B cell (primary cell): ENCODE data around the gene SLC12A1. TPM values are rescaled to one million over a fixed set of nuclear protein-coding genes. Genes with fewer than 3 reads are reported as not detected.
A peak's percentile ranks its signal among the peaks of the same experiment; 100 is the strongest.

Experiments
- ATAC-seq: fragments of 200-7000 bp; cut with Tn5 transposase; one replicate; pipeline ENCODE4 v1.10.0; 2021; ENCODE audit warnings: low read depth, mild to moderate bottlenecking, moderate number of reproducible peaks, moderate library complexity
- CTCF ChIA-PET: fragments of 350-600 bp; sonication (Branson Sonifier 250); formaldehyde crosslinking; loops from one replicate; lab custom pipeline; 2021; ENCODE audit warnings: antibody characterized with exemption, inconsistent platforms; lab: Charles Lee
- POLR2A ChIA-PET: fragments of 350-600 bp; sonication (Branson Sonifier 250); formaldehyde crosslinking; loops from one replicate; lab custom pipeline; 2021; ENCODE audit warnings: antibody characterized with exemption; lab: Charles Lee
- DNase-seq: peaks from one replicate; pipeline ENCODE4 v3.0.0; 2013
- H2AFZ ChIP-seq: 2 replicates; pipeline ENCODE4 v1.6.1; 2012; ENCODE audit warnings: mild to moderate bottlenecking, low read depth, low read length; ENCODE audit not compliant: insufficient read depth, poor library complexity, severe bottlenecking
- H3K27ac ChIP-seq, 2 donors: 1 replicate in 1 of 2; 2 replicates in 1 of 2; pipeline ENCODE4 v1.5.1; 2012 to 2013; ENCODE audit warnings: low read length in 2 of 2, mild to moderate bottlenecking in 2 of 2, moderate library complexity in 1 of 2
- H3K27me3 ChIP-seq, 4 experiments: fragments of 200-600 bp in 1 of 4; sonication (generic) in 1 of 4; replicated peaks in 1 of 4; 1 replicate in 2 of 4; 2 replicates in 2 of 4; pipeline versions ENCODE4 v1.6.1 to v1.7.0; 2013 to 2016; ENCODE audit warnings: low read length in 3 of 4, mild to moderate bottlenecking in 2 of 4, mixed read lengths in 1 of 4, moderate library complexity in 1 of 4; ENCODE audit not compliant: insufficient read depth in 4 of 4, control insufficient read depth in 3 of 4; ENCODE audit errors: control extremely low read depth in 1 of 4
- H3K36me3 ChIP-seq, 2 experiments: replicated peaks in 1 of 2; 1 replicate in 1 of 2; 2 replicates in 1 of 2; pipeline versions ENCODE4 v1.6.1 to v1.7.1; 2013; ENCODE audit warnings: low read length in 1 of 2; ENCODE audit not compliant: insufficient read depth in 2 of 2, control insufficient read depth in 1 of 2; ENCODE audit errors: control extremely low read depth in 1 of 2, extremely low read depth in 1 of 2
- H3K4me1 ChIP-seq, 2 donors: fragments of 200-600 bp in 1 of 2; sonication (generic) in 1 of 2; 1 replicate in 1 of 2; 2 replicates in 1 of 2; pipeline versions ENCODE4 v1.5.1 to v1.6.1; 2013 to 2017; ENCODE audit warnings: low read length in 2 of 2; ENCODE audit not compliant: control insufficient read depth in 2 of 2, insufficient read depth in 2 of 2
- H3K4me2 ChIP-seq: replicated peaks from 2 replicates; pipeline ENCODE3; 2012; ENCODE audit warnings: mild to moderate bottlenecking, low read depth, low read length; ENCODE audit not compliant: poor library complexity, severe bottlenecking
- H3K4me3 ChIP-seq, 5 experiments: fragments of 200-600 bp in 1 of 5; sonication (generic) in 1 of 5; 1 replicate in 3 of 5; 2 replicates in 2 of 5; pipeline versions ENCODE4 v1.5.1 to v1.7.0; 2011 to 2016; ENCODE audit warnings: low read length in 4 of 5, mild to moderate bottlenecking in 4 of 5, low read depth in 2 of 5, control low read depth in 1 of 5, moderate library complexity in 1 of 5; ENCODE audit not compliant: insufficient read depth in 1 of 5; ENCODE audit errors: control extremely low read depth in 1 of 5, extremely low read depth in 1 of 5
- H3K79me2 ChIP-seq: fragments of 200-600 bp; sonication (generic); one replicate; pipeline ENCODE4 v1.6.0; 2016; ENCODE audit warnings: low read length; ENCODE audit not compliant: control insufficient read depth, insufficient read depth
- H3K9ac ChIP-seq: fragments of 200-600 bp; sonication (generic); 2 replicates; pipeline ENCODE4 v1.6.1; 2017; ENCODE audit warnings: mild to moderate bottlenecking, low read length, moderate library complexity
- H3K9me3 ChIP-seq, 3 donors: one replicate each; pipeline versions ENCODE4 v1.6.1 to v1.7.1; 2013; ENCODE audit warnings: low read length in 2 of 3; ENCODE audit not compliant: control insufficient read depth in 2 of 3, insufficient read depth in 1 of 3; ENCODE audit errors: control extremely low read depth in 1 of 3
- H4K20me1 ChIP-seq: 2 replicates; pipeline ENCODE4 v1.6.0; 2012; ENCODE audit warnings: mild to moderate bottlenecking, low read length; ENCODE audit not compliant: insufficient read depth, control insufficient read depth, poor library complexity, severe bottlenecking
- H3K27ac Mint-ChIP-seq: one replicate; pipeline ENCODE4 v1.8.0; 2021; ENCODE audit warnings: mixed read lengths
- H3K27me3 Mint-ChIP-seq: one replicate; pipeline ENCODE4 v1.8.0; 2021; ENCODE audit warnings: mixed read lengths
- H3K4me1 Mint-ChIP-seq: one replicate; pipeline ENCODE4 v1.8.0; 2021; ENCODE audit warnings: mixed read lengths
- H3K4me3 Mint-ChIP-seq: one replicate; pipeline ENCODE4 v1.8.0; 2021; ENCODE audit warnings: mixed read lengths
- H3K9me3 Mint-ChIP-seq: one replicate; pipeline ENCODE4 v1.8.0; 2022; ENCODE audit warnings: mixed read lengths; ENCODE audit not compliant: insufficient read depth
- CTCF ChIP-seq: fragments of 200-600 bp; IDR thresholded peaks from one replicate; pipeline ENCODE4 v1.8.0; 2022; ENCODE audit warnings: antibody characterized with exemption, mild to moderate bottlenecking
- EZH2 ChIP-seq: IDR thresholded peaks from 2 replicates; pipeline ENCODE4 v1.6.1; 2012; ENCODE audit warnings: borderline replicate concordance, low read depth, mild to moderate bottlenecking, moderate library complexity, low read length; ENCODE audit not compliant: insufficient read depth, poor library complexity, severe bottlenecking
- WGBS: methylation state at CpG from one replicate; pipeline ENCODE4 v1.1.5; 2013; ENCODE audit warnings: missing lambda C conversion rate; ENCODE audit not compliant: insufficient coverage; 5-methylcytosine and 5-hydroxymethylcytosine counted together
- intact Hi-C: fragments of 100-400 bp; cut with micrococcal nuclease; formaldehyde crosslinking; loops from one replicate; pipeline ENCODE4 v1.10.0; 2022
- polyA plus RNA-seq: library from polyadenylated mRNA; depleted of rRNA; stranded (reverse); fragments of >200 nt; gene quantifications from 2 replicates; pipeline ENCODE4 v1.2.3, GENCODE V29; 2012
- total RNA-seq, 2 donors: library from RNA; stranded (reverse); fragments of 120-200 nt in 1 of 2; gene quantifications; 1 replicate in 1 of 2; 2 replicates in 1 of 2; pipeline versions ENCODE4 v1.2.3 to v1.2.4, GENCODE V29; 2013 to 2022

SLC12A1 gene
- total and polyA plus RNA-seq, 2 donors (not counting 1 experiment from before 2014, with no cell fraction given) = not detected

- peak overlapping the region; percentile 83 to 90 for H3K27ac ChIP-seq
- Mint-ChIP-seq H3K4me1 (peaks cover 19% of the 10 kb centered on the region), H3K4me3 (peak overlapping the region; percentile 94), H3K9me3 (no peaks in the 10 kb centered on the region), H3K27ac (peak overlapping the region; percentile 95), H3K27me3 (no peaks in the 10 kb centered on the region)
- DNase-seq = peak; percentile 87
- intact Hi-C loops = loop anchor here (1.0 to 2.0 kb wide), 5 partner anchors 21 to 1289 kb away; partner anchors contain the start of genes CEP152, DTWD1, FAM227B and MYEF2
- ATAC-seq = peak; percentile 71
- H3K9me3 ChIP-seq = no peaks in the 10 kb centered on the region
- under 1% methylated on average over 50 of the region's 64 CpGs for WGBS
- no peaks in the 10 kb centered on the region for H3K79me2 ChIP-seq
- ChIA-PET POLR2A (interaction anchor here (0.6 kb wide), 1 partner anchor 483 kb away, joined by 3 read pairs; no protein-coding TSS in a partner anchor), CTCF (interaction anchor here (0.7 to 0.9 kb wide), 2 partner anchors 10 to 46 kb away, joined by 3 read pairs; no protein-coding TSS in a partner anchor)
- peak overlapping the region; percentile 90 for H3K4me2 ChIP-seq
- H3K27me3 ChIP-seq = no peaks in the 10 kb centered on the region
- peaks cover 10 to 14% of the 10 kb centered on the region in 2 donors for H3K4me1 ChIP-seq
- peaks cover 6 to 10% of the 10 kb centered on the region in 2 experiments for H3K36me3 ChIP-seq
- no peaks in the 10 kb centered on the region for H4K20me1 ChIP-seq
- peak overlapping the region; percentile 44 to 90 (median 77) for H3K4me3 ChIP-seq
- peak overlapping the region; percentile 82 for H3K9ac ChIP-seq
- TF ChIP-seq EZH2 (no peak), CTCF (no peak)
- H2AFZ ChIP-seq = peak overlapping the region; percentile 84
Observed at GRCh38 chr15:48331796-48332641, 125.9 kb downstream of the SLC12A1 start.
